NCI-H345 treated with DMSO at 0.1 percent for 48 hours (cell line): ENCODE results near the gene IL1RL2.

Experiments used
- DNase-seq: peaks from one replicate; lab custom pipeline; 2025; ENCODE audit not compliant: unreplicated experiment; lab: John Stamatoyannopoulos, UW

IL1RL2 gene

GRCh38 chr2:102186791-102187495 lies at the start of gene IL1RL2:
IL1RL2 (plus strand) TSS chr2:102187023; CDS start chr2:102187868, 845 bp downstream.
- no peak for DNase-seq

- no peak for DNase-seq
Observed at GRCh38 chr2:102137138-102137537, 49.7 kb upstream of the IL1RL2 start.

GRCh38 chr2:102138331-102138730 lies 48.5 kb upstream of the IL1RL2 start:
- DNase-seq: no peak

GRCh38 chr2:102139851-102140250 lies 47.0 kb upstream of the IL1RL2 start:
- DNase-seq: no peak

GRCh38 chr2:102140377-102140776 lies 46.4 kb upstream of the IL1RL2 start:
- DNase-seq: no peak

GRCh38 chr2:102141011-102141943 lies 45.5 kb upstream of the IL1RL2 start:
- no peak for DNase-seq

- no peak for DNase-seq
Observed at GRCh38 chr2:102141970-102142828, 44.6 kb upstream of the IL1RL2 start, which contains the start of gene IL1R1. IL1R1 (plus strand) TSS chr2:102142746; CDS start chr2:102157725, 14,979 bp downstream.

GRCh38 chr2:102142829-102143449 lies 43.9 kb upstream of the IL1RL2 start:
- no peak for DNase-seq

- no peak for DNase-seq
Observed at GRCh38 chr2:102143450-102143985, 43.3 kb upstream of the IL1RL2 start.

GRCh38 chr2:102144128-102144527 lies 42.7 kb upstream of the IL1RL2 start:
- no peak for DNase-seq

GRCh38 chr2:102145107-102145506 lies 41.7 kb upstream of the IL1RL2 start:
- DNase-seq: no peak

GRCh38 chr2:102145934-102146333 lies 40.9 kb upstream of the IL1RL2 start:
- DNase-seq: no peak

- DNase-seq: no peak
Observed at GRCh38 chr2:102147935-102148334, 38.9 kb upstream of the IL1RL2 start.

- DNase-seq: no peak
Observed at GRCh38 chr2:102149243-102149642, 37.6 kb upstream of the IL1RL2 start.

- no peak for DNase-seq
Observed at GRCh38 chr2:102149644-102150455, 37.0 kb upstream of the IL1RL2 start.

GRCh38 chr2:102154364-102154763 lies 32.5 kb upstream of the IL1RL2 start:
- DNase-seq: no peak

- no peak for DNase-seq
Observed at GRCh38 chr2:102154946-102155702, 31.7 kb upstream of the IL1RL2 start.

- DNase-seq: no peak
Observed at GRCh38 chr2:102155703-102156515, 30.9 kb upstream of the IL1RL2 start.
